T1000 (cell line): ENCODE measurements around the gene NFAT5.
"Not testable (repeated sequence)": the region's sequence is repeated elsewhere in the genome, so short reads cannot be mapped to it uniquely, and the experiment has no call there.

ENCODE experiments used
- DNase-seq: peaks from one replicate; lab custom pipeline; 2025; ENCODE audit warnings: mixed read lengths; lab: John Stamatoyannopoulos, UW

Gene NFAT5

GRCh38 chr16:69565671-69566239 is at the start of gene NFAT5:
NFAT5 (plus strand) TSS chr16:69565966; CDS start chr16:69566302, 336 bp downstream.
- peak; percentile 78 for DNase-seq

- DNase-seq = not testable (repeated sequence)
Observed at GRCh38 chr16:69517914-69518313, 47.9 kb upstream of the NFAT5 start.

GRCh38 chr16:69520413-69520799 is 45.4 kb upstream of the NFAT5 start:
- DNase-seq = no peak

- DNase-seq = no peak
Observed at GRCh38 chr16:69520800-69521602, 44.8 kb upstream of the NFAT5 start.

- DNase-seq = no peak
Observed at GRCh38 chr16:69522041-69522578, 43.7 kb upstream of the NFAT5 start.

GRCh38 chr16:69522732-69523404 is 42.9 kb upstream of the NFAT5 start:
- peak; percentile 7 for DNase-seq

GRCh38 chr16:69523566-69524305 is 42.0 kb upstream of the NFAT5 start:
- no peak for DNase-seq

- no peak for DNase-seq
Observed at GRCh38 chr16:69526831-69527655, 38.7 kb upstream of the NFAT5 start.

- DNase-seq = no peak
Observed at GRCh38 chr16:69531988-69532387, 33.8 kb upstream of the NFAT5 start.

- no peak for DNase-seq
Observed at GRCh38 chr16:69532641-69533455, 32.9 kb upstream of the NFAT5 start.

GRCh38 chr16:69534720-69535119 is 31.0 kb upstream of the NFAT5 start:
- no peak for DNase-seq

GRCh38 chr16:69535123-69536050 is 30.4 kb upstream of the NFAT5 start:
- no peak for DNase-seq

GRCh38 chr16:69537706-69538080 is 28.1 kb upstream of the NFAT5 start:
- DNase-seq = no peak

- DNase-seq = no peak
Observed at GRCh38 chr16:69538808-69539207, 27.0 kb upstream of the NFAT5 start.

GRCh38 chr16:69542974-69543373 is 22.8 kb upstream of the NFAT5 start:
- DNase-seq = no peak

GRCh38 chr16:69544088-69544487 is 21.7 kb upstream of the NFAT5 start:
- no peak for DNase-seq

GRCh38 chr16:69546663-69547062 is 19.1 kb upstream of the NFAT5 start:
- DNase-seq = not testable (repeated sequence)

GRCh38 chr16:69553332-69553731 is 12.4 kb upstream of the NFAT5 start:
- no peak for DNase-seq

- no peak for DNase-seq
Observed at GRCh38 chr16:69554495-69554894, 11.3 kb upstream of the NFAT5 start.
